Dermis blood vessel endothelial cell (primary cell): ENCODE results near the gene SNX15. TPM values are rescaled to one million over a fixed set of nuclear protein-coding genes. Genes with fewer than 3 reads are reported as not detected.

Experiments used
- DNase-seq: peaks from one replicate; pipeline ENCODE4 v3.0.0; 2010
- total RNA-seq: library from RNA; depleted of rRNA; stranded (reverse); fragments of >200 nt; gene quantifications from 2 replicates; pipeline ENCODE4 v1.2.3, GENCODE V29; 2014

The SNX15 gene
- total RNA-seq, 1 donor from 2014 or later: 13.1 TPM

GRCh38 chr11:65085446-65085845 is 58.2 kb downstream of the SNX15 start:
- DNase-seq: no peak

DNA sequence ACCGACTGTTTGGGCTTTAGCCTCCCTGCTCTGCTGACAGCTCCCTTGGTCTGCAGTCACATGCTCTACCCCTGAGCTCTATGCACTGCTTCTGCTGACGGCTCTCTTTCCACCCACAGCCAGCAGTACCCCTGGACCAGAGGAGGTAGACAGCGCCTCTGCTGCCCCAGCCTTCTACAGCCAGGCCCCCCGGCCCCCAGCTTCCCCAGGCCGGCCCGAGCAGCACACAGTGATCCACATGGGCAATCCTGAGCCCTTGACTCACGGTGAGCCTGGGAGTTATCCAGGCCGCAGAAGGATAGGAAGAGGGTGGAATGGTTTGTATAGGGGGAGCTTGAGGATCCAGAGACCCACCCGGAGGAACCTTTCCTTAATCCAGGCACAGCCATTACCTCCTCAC is 59.6 kb downstream of the SNX15 start:
- DNase-seq: no peak

GRCh38 chr11:65087216-65087615 is 60.0 kb downstream of the SNX15 start:
- no peak for DNase-seq

DNA sequence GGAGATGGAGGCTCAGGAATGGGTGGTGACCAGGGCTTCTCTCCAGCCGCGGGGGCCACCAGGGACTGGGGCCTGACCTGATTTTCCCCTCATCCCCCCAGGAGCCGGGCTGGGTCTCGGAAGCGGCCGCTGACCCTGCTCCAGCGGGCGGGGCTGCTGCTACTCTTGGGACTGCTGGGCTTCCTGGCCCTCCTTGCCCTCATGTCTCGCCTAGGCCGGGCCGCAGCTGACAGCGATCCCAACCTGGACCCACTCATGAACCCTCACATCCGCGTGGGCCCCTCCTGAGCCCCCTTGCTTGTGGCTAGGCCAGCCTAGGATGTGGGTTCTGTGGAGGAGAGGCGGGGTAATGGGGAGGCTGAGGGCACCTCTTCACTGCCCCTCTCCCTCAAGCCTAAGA is 60.6 kb downstream of the SNX15 start:
- DNase-seq: no peak

GRCh38 chr11:65089621-65090020 is 62.4 kb downstream of the SNX15 start:
- no peak for DNase-seq

Other genes with a start within 250 kb of the SNX15 start
- 104 and 116 TPM in 2 replicates for gene SF1, start 248.9 kb upstream of the SNX15 start, total RNA-seq
- gene MAP4K2, start 224.2 kb upstream of the SNX15 start, total RNA-seq: 46.1 and 93.6 TPM in 2 replicates
- gene MEN1, start 216.9 kb upstream of the SNX15 start, total RNA-seq: 20.1 and 38.7 TPM in 2 replicates
- 0.34 and 0.37 TPM in 2 replicates for gene CDC42BPG, start 182.8 kb upstream of the SNX15 start, total RNA-seq
- gene EHD1, start 148.8 kb upstream of the SNX15 start, total RNA-seq: 75.9 and 125 TPM in 2 replicates
- 17.7 and 24.8 TPM in 2 replicates for gene ATG2A, start 110.2 kb upstream of the SNX15 start, total RNA-seq
- 14.1 and 15.0 TPM in 2 replicates for gene PPP2R5B, start 102.8 kb upstream of the SNX15 start, total RNA-seq
- gene GPHA2, start 91.5 kb upstream of the SNX15 start, total RNA-seq: not detected in 2 replicates
- gene MAJIN, start 55.3 kb upstream of the SNX15 start, total RNA-seq: 0.17 TPM in 1 of 2 replicates, not detected in the other
- 0.34 and 1.1 TPM in 2 replicates for gene BATF2, start 30.5 kb upstream of the SNX15 start, total RNA-seq
- 144 and 145 TPM in 2 replicates for gene ARL2, start 13.3 kb upstream of the SNX15 start, total RNA-seq
- gene SAC3D1, start 13.8 kb downstream of the SNX15 start, total RNA-seq: 12.4 and 16.0 TPM in 2 replicates
- gene NAALADL1, start 31.1 kb downstream of the SNX15 start, total RNA-seq: 11.0 and 20.3 TPM in 2 replicates
- 4.4 and 17.5 TPM in 2 replicates for gene CDCA5, start 56.6 kb downstream of the SNX15 start, total RNA-seq
- gene ZFPL1, start 56.8 kb downstream of the SNX15 start, total RNA-seq: 26.2 and 30.2 TPM in 2 replicates
- gene VPS51, start 68.8 kb downstream of the SNX15 start, total RNA-seq: 319 and 409 TPM in 2 replicates
- gene TM7SF2, start 84.4 kb downstream of the SNX15 start, total RNA-seq: 25.7 and 31.4 TPM in 2 replicates
- 8.1 and 13.1 TPM in 2 replicates for gene ZNHIT2, start 90.3 kb downstream of the SNX15 start, total RNA-seq
- gene FAU, start 94.7 kb downstream of the SNX15 start, total RNA-seq: 180 and 316 TPM in 2 replicates
- 51.8 and 59.2 TPM in 2 replicates for gene MRPL49, start 94.9 kb downstream of the SNX15 start, total RNA-seq
- gene SYVN1, start 107.1 kb downstream of the SNX15 start, total RNA-seq: 19.2 and 28.2 TPM in 2 replicates
- not detected in 2 replicates for gene SPDYC, start 142.8 kb downstream of the SNX15 start, total RNA-seq
- 97.2 and 207 TPM in 2 replicates for gene CAPN1, start 154.5 kb downstream of the SNX15 start, total RNA-seq
- gene POLA2, start 234.5 kb downstream of the SNX15 start, total RNA-seq: 8.2 and 12.1 TPM in 2 replicates